Tibial nerve (tissue), 4 donors: ENCODE measurements around the gene CCDC57. TPM values are rescaled to one million over a fixed set of nuclear protein-coding genes. Genes with fewer than 3 reads are reported as not detected.

Source experiments
- DNase-seq, 2 donors: peaks; one replicate each; pipeline ENCODE4 v3.0.0-alpha.2; 2019; ENCODE audit warnings: low spot score in 2 of 2
- H3K27ac ChIP-seq, 4 donors: fragments of 200-600 bp; sonication (generic) in 3 of 4; one replicate each; pipeline ENCODE4 v1.5.1; 2017 to 2019; ENCODE audit warnings: mild to moderate bottlenecking in 1 of 4
- H3K27me3 ChIP-seq, 2 donors: fragments of 200-600 bp; sonication (generic) in 1 of 2; one replicate each; pipeline versions ENCODE4 v1.5.1 to v1.6.0; 2017 to 2019
- H3K36me3 ChIP-seq, 3 donors: fragments of 200-600 bp; sonication (generic); one replicate each; pipeline ENCODE4 v1.5.1; 2018 to 2019
- H3K4me1 ChIP-seq, 4 donors: fragments of 200-600 bp; sonication (generic) in 3 of 4; one replicate each; pipeline ENCODE4 v1.5.1; 2017 to 2019
- H3K4me3 ChIP-seq, 4 donors: fragments of 200-600 bp; sonication (generic) in 3 of 4; one replicate each; pipeline ENCODE4 v1.5.1; 2017 to 2019; ENCODE audit warnings: mild to moderate bottlenecking in 1 of 4, moderate library complexity in 1 of 4
- H3K9me3 ChIP-seq, 4 donors: fragments of 200-600 bp; sonication (generic) in 3 of 4; one replicate each; pipeline ENCODE4 v1.5.1; 2017 to 2019
- EP300 ChIP-seq, 2 donors: sonication (generic); formaldehyde crosslinking; IDR thresholded peaks; one replicate each; pipeline ENCODE4 v1.6.1; 2017; ENCODE audit warnings: antibody characterized with exemption in 2 of 2, mild to moderate bottlenecking in 1 of 2
- POLR2A ChIP-seq, 2 donors: fragments of 450-650 bp; IDR thresholded peaks; one replicate each; pipeline ENCODE4 v1.6.1; 2017; ENCODE audit warnings: antibody characterized with exemption in 2 of 2, mild to moderate bottlenecking in 2 of 2, moderate library complexity in 2 of 2
- WGBS, 2 donors: methylation state at CpG; one replicate each; pipeline ENCODE4 v1.1.5; 2018; 5-methylcytosine and 5-hydroxymethylcytosine counted together
- total RNA-seq, 4 donors: library from RNA; depleted of rRNA; stranded (reverse); fragments of >200 nt; gene quantifications; one replicate each; pipeline ENCODE4 v1.1.0, GENCODE V29; 2016
- TF ChIP-seq, protein P1 (sequence below), 5 experiments: fragments of 200-600 bp in 3 of 5; fragments of 450-650 bp in 2 of 5; sonication (generic) in 3 of 5; IDR thresholded peaks; one replicate each; pipeline ENCODE4 v1.5.1; 2016 to 2019; ENCODE audit warnings: antibody characterized with exemption in 5 of 5, mild to moderate bottlenecking in 3 of 5, moderate library complexity in 2 of 5

The CCDC57 gene
- total RNA-seq, 4 donors from 2014 or later: 33.5 to 91.2 (median 47.9) TPM

DNA sequence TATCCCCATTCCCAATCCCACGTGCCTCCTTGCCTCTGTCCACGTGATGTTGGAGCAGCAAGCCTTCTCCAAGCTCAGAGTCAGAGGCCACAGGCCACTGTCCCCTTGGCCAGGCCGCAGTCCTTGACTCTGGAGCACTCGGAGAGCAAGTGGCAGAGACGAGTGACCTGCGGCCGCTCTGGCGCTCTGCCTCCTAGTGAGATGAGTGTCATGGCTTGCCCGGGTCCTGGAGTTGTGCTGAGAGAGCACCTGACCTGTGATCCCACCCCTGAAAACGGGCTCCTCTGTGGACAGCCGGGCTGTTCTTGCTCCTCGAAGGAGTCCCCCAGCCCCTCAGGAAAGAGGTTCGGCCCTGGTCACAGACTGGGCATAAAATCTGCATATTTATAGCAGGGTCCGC, 104.6 kb downstream of the CCDC57 start:
- Histone ChIP-seq H3K9me3 (no peaks in the 10 kb centered on the region), H3K27me3 (no peaks in the 10 kb centered on the region), H3K4me1 (peaks cover 0 to 47% (median 33%) of the 10 kb centered on the region in 4 donors), H3K36me3 (peaks cover 0 to 18% (median 0%) of the 10 kb centered on the region in 3 donors), H3K4me3 (no peak overlapping the region), H3K27ac (peak overlapping the region in 1 of 4 donors; percentile 98)
- no peak for TF ChIP-seq POLR2A (IDR thresholded peaks at IDR 0.05)
- TF ChIP-seq EP300 (IDR thresholded peaks at IDR 0.05): no peak
- TF ChIP-seq, protein P1, sequence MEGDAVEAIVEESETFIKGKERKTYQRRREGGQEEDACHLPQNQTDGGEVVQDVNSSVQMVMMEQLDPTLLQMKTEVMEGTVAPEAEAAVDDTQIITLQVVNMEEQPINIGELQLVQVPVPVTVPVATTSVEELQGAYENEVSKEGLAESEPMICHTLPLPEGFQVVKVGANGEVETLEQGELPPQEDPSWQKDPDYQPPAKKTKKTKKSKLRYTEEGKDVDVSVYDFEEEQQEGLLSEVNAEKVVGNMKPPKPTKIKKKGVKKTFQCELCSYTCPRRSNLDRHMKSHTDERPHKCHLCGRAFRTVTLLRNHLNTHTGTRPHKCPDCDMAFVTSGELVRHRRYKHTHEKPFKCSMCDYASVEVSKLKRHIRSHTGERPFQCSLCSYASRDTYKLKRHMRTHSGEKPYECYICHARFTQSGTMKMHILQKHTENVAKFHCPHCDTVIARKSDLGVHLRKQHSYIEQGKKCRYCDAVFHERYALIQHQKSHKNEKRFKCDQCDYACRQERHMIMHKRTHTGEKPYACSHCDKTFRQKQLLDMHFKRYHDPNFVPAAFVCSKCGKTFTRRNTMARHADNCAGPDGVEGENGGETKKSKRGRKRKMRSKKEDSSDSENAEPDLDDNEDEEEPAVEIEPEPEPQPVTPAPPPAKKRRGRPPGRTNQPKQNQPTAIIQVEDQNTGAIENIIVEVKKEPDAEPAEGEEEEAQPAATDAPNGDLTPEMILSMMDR (IDR thresholded peaks at IDR 0.05): no peak
- no peak for DNase-seq
- 62 to 67% methylated on average over 14 of the region's 14 CpGs for WGBS, 2 donors

DNA sequence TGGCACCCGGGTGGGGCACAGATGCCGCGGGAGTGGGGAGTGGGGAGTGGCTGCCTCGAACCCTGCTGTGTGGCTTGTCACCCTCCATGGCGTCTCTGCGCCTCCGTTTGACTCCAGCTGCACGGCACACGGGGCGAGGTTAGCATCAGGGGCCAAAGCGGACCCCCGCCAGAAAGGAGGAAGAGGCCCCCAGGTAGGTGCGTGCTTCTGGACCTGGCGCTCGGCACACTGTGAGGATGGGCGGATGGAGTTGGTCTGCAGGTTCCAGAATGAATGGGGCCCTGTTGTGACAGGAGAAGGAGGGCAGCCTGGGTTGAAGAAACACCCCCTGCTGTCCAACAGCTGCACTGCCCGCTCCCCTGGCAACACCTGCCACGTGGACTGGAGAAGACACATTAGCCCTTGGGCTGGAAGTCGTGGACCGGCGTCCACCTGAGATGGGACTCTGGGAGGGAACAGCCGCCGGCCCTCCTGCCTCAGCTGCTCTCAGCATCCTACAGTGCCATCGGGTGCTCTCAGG, 105.2 kb downstream of the CCDC57 start:
- DNase-seq: no peak
- Histone ChIP-seq H3K4me3 (no peak overlapping the region), H3K27ac (peak overlapping the region in 2 of 4 donors; percentile 85 to 98), H3K27me3 (no peaks in the 10 kb centered on the region), H3K36me3 (peaks cover 0 to 12% (median 0%) of the 10 kb centered on the region in 3 donors), H3K9me3 (no peaks in the 10 kb centered on the region), H3K4me1 (peaks cover 0 to 53% (median 37%) of the 10 kb centered on the region in 4 donors)
- no peak for TF ChIP-seq EP300 (IDR thresholded peaks at IDR 0.05)
- WGBS, 2 donors: 86% methylated on average over 21 to 23 of the region's 24 CpGs

DNA sequence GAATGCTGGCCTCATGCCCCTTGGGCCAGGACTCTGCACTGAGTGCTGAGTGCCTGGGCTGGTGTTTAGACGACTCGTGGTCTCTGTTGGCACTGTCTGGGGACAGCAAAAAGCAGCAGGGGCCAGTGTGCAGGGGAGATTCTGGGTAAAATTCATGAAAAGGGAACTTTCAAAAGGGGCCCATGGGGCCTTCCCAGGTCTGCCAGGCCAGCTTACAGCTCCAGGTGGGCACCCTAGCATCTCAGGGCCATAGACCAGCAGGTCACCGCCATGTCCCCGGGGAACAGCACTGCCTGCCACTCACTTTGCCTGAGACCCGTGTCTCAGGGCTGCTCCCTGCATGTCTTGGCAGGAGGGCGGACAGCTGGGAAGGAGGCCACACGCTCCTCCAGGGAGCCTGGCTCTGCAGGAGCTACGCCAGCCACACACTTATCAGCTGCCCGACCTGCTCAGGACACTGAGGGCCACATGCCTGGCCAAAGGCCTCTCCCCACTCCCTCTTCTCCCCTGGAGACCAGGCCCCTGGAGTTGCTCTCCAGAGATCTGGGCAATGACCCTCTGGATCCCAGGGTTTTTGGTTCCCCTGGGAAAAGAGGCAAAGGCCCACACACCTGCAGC, 105.8 kb downstream of the CCDC57 start:
- peaks cover 0 to 6% (median 0%) of the 10 kb centered on the region in 3 donors for H3K36me3 ChIP-seq
- 56 to 75% methylated on average over 5 to 9 of the region's 9 CpGs for WGBS, 2 donors
- peaks cover 0 to 60% (median 37%) of the 10 kb centered on the region in 4 donors for H3K4me1 ChIP-seq
- peak overlapping the region in 2 of 4 donors; percentile 13 to 33 for H3K4me3 ChIP-seq
- no peaks in the 10 kb centered on the region for H3K27me3 ChIP-seq
- H3K27ac ChIP-seq: peak overlapping the region; percentile 48 to 98 (median 76)
- TF ChIP-seq, protein P1 (IDR thresholded peaks at IDR 0.05): no peak
- TF ChIP-seq POLR2A (IDR thresholded peaks at IDR 0.05): no peak
- TF ChIP-seq EP300 (IDR thresholded peaks at IDR 0.05): no peak
- no peak for DNase-seq
- no peaks in the 10 kb centered on the region for H3K9me3 ChIP-seq

DNA sequence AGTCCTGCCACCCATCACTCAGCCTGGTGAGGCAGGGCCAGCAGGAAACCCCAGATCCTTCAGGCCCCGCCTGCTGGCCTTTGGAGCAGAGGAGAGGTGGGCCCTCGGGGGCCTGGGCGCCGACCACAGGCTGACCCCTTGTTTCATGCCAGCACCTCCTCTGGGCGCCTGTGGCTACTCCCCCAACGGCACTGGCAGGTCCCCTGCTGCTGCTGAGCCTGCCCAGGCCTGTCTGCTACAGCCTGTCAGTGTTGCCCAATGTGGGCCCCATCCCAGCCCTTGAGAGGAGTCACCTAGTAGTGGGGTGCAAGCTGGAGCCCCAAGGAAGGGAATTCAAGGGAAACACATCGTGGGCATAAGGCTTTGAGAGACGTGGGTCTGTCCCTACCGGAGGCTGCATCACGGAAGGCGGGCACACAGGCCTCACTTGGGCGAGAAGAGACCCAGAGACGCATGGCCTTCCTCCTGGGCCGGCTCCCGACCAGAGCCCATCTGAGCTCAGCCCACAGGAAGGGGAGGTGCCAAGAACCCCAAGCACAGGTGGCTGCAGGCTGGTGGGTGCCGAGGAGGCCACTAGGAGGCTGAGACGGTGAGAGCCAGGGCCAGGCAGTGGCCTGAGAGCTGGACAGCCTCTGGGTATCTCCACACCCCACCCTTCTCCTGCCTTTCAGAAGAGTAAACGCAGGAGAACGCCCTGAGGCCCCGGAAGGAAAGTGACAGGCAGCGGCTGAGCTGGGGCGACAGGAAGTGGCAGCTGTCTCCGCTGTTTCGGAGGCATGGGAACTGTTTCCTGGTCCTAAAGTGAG, 106.6 kb downstream of the CCDC57 start:
- no peak for DNase-seq
- H3K36me3 ChIP-seq: no peaks in the 10 kb centered on the region
- WGBS, 2 donors: 30 to 33% methylated on average over 17 to 21 of the region's 24 CpGs
- TF ChIP-seq POLR2A (IDR thresholded peaks at IDR 0.05): peak in 1 of 2 donors; percentile 4
- no peak for TF ChIP-seq EP300 (IDR thresholded peaks at IDR 0.05)
- TF ChIP-seq, protein P1 (IDR thresholded peaks at IDR 0.05): peak in 2 of 5 experiments; percentile 13 to 46
- H3K4me1 ChIP-seq: peaks cover 0 to 67% (median 40%) of the 10 kb centered on the region in 4 donors
- H3K27ac ChIP-seq: peak overlapping the region; percentile 48 to 98 (median 76)
- no peaks in the 10 kb centered on the region for H3K27me3 ChIP-seq
- no peaks in the 10 kb centered on the region for H3K9me3 ChIP-seq
- peak overlapping the region in 2 of 4 donors; percentile 13 to 33 for H3K4me3 ChIP-seq

DNA sequence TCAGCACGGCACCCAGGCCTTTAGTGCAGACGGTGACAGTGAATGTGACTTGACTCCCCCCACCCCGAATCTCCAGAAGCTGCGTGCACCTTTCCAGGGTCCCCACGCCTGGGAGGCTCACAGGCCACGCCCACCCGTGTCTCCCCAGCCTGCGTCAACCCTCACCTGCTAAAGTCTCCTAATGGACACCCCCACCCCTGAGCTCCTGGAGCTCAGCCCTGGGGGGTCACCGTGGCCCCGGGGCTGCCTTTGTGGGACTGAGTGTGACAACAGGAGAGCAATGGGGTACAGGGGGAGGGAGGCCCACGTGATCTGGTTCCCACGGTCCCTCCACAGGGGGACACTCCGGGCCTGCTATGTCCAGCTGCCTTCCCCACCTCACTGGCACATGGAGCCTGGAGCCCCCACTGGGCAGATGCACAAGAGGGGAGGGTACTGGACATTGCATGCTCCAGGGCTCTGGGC, 107.2 kb downstream of the CCDC57 start:
- peaks cover 0 to 73% (median 41%) of the 10 kb centered on the region in 4 donors for H3K4me1 ChIP-seq
- H3K27ac ChIP-seq: peak overlapping the region in 3 of 4 donors; percentile 85 to 98 (median 86)
- H3K4me3 ChIP-seq: peak overlapping the region in 1 of 4 donors; percentile 33
- no peaks in the 10 kb centered on the region for H3K9me3 ChIP-seq
- TF ChIP-seq EP300 (IDR thresholded peaks at IDR 0.05) (no peak), POLR2A (IDR thresholded peaks at IDR 0.05) (no peak)
- TF ChIP-seq, protein P1 (IDR thresholded peaks at IDR 0.05): no peak
- no peak for DNase-seq
- no peaks in the 10 kb centered on the region for H3K27me3 ChIP-seq
- H3K36me3 ChIP-seq: no peaks in the 10 kb centered on the region
- 81 to 90% methylated on average over 13 of the region's 13 CpGs for WGBS, 2 donors
